Stimulated activated CD8-positive, alpha-beta memory T cell treated with anti-CD3 and anti-CD28 coated beads, Interleukin-4, amount 100 ng/mL, for 48 hours (primary cell): Measurements from ENCODE around the gene BOK.
"Not testable (repeated sequence)": the region's sequence is repeated elsewhere in the genome, so short reads cannot be mapped to it uniquely, and the experiment has no call there.

Experiments used
- DNase-seq: peaks from one replicate; pipeline ENCODE4 v3.0.0-alpha.2; 2020

The BOK gene

GRCh38 chr2:241574911-241575623 is 16.5 kb downstream of the BOK start:
- no peak for DNase-seq

- DNase-seq, result no peak
Measured at GRCh38 chr2:241575624-241576292, 17.2 kb downstream of the BOK start.

DNA sequence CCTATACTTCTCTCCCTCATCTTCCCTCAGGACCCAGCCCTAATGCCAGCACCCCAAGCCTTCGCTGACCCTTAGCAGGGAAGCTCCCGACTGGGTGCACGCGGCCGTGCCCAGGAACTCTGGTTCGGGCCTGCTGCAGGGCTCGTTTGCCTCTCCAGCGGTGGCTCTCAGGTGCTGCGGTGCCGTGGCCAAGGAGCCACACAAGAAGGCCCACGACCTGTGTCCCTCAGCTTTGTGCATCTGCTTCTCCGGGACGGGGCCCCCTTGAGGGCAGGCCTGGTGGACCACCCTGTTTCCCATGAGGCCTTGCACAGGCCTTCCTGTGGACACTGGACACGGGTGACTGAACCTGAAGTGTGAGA is 17.7 kb downstream of the BOK start:
- DNase-seq, result no peak

- DNase-seq, result no peak
Measured at GRCh38 chr2:241577413-241578122, 19.0 kb downstream of the BOK start.

DNA sequence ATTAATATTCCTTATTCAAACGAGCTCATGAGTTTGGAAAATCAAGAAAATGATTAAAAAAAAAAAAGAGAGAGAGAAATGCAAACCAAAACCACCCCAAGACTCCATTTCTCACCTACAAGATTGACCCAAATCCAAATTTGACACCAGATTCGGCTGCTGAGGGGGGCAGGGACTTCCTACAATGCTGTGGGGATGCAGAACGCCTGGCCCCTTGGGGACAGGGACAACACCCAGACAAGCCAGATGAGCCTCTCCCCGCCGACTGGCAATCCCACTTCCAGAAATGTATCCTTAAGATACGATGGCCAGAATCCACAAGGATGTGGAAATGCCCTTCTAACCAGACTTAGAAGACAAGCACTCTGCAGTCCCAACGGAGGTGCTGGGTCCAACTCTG is 20.7 kb downstream of the BOK start:
- DNase-seq, result no peak

DNA sequence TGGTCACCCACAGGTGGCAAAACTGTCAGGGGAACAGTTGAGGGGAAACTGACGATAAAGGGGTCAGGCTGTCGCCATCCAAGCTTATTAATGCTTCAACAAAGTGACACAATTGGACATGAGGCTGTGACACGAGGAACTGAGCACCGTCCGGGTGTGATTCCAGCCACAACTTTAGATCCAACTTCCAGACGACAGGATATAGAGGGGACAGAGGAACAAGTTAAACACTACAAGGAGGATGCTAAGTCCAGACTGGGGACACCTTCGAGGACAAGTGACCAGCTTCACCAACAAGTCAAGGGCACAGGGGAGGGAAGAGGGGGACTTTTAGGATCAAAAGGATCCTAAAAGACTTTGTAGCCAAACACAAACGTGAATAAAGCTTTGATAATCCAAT is 23.8 kb downstream of the BOK start:
- DNase-seq, result no peak

GRCh38 chr2:241582806-241583205 is 24.3 kb downstream of the BOK start:
- DNase-seq, result no peak

GRCh38 chr2:241584436-241584835 is 25.9 kb downstream of the BOK start:
- no peak for DNase-seq

DNA sequence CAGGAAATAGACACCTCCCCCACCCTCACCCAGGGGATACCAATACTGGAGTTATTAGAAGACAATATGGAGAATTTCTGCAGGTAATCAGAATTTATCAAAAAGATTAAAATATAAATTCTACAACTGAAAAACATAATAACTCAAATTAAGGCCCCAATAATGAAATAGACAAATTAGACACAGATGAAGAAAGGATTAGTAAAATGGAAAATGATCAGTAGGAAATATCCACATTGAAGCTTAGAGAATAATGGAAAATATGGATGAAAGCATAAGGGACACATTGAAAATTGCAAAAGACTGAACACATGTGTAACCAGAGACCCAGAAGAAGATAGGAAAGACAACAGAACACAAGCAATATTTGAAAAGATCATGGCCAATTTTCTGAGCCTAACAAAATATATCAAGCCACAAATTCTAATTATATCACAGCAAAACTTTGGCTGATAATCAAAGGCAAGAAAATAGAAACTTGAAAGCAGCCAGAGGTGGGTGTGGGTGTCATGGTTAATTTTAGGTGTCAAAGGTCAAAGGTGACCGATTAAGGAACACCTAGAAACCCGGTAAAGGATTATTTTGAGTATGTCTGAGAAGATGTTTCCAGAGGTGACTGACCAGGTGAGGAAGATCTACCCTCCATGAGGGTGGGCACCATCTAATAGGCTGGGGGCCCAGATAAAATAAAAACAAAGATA is 28.2 kb downstream of the BOK start:
- no peak for DNase-seq

- not testable (repeated sequence) for DNase-seq
Measured at GRCh38 chr2:241589863-241590262, 31.3 kb downstream of the BOK start.

DNA sequence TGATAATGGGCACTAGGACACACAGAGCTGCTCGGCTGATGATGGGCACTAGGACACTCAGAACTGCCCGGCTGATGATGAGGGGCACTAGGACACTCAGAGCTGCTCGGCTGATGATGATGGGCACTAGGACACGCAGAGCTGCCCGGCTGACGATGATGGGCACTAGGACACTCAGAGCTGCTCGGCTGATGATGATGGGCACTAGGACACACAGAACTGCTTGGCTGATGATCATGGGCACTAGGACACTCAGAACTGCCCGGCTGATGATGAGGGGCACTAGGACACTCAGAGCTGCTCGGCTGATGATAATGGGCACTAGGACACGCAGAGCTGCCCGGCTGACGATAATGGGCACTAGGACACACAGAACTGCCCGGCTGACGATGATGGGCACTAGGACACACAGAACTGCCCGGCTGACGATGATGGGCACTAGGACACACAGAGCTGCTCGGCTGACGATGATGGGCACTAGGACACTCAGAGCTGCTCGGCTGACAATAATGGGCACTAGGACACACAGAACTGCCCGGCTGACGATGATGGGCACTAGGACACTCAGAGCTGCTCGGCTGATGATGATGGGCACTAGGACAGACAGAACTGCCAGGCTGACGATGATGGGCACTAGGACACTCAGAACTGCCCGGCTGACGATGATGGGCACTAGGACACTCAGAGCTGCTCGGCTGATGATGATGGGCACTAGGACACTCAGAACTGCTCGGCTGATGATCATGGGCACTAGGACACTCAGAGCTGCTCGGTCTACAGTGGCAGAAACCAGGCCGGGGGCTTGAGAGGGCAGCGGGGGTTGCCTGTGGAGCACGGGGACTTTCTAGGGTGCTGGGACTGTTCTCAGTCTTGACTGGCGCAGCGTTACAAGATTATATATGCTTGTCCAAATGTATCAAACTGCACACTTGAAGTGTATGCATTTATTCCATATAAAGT is 32.2 kb downstream of the BOK start:
- not testable (repeated sequence) for DNase-seq

- DNase-seq, result no peak
Measured at GRCh38 chr2:241592126-241592845, 33.7 kb downstream of the BOK start.

DNA sequence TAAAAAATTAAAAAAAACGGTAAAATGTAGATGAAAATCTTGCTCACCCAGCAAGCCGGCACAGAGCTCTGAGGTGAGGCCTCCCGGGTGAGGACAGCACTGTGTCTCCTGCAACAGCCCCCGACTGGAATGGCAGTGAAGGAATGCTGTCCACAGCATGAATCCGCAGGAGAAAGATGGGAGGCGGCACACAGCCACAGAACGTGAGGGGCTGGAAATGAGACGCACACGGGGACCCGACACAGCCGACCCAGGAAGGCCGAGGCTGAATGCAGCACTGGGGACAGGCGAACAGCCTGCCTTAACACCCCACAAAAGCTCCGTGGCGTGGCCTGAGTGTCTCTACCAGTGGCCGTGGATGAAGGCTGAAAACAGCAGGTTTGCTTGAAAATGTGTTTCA is 34.7 kb downstream of the BOK start:
- DNase-seq, result no peak

- DNase-seq, result no peak
Measured at GRCh38 chr2:241595600-241596140, 37.1 kb downstream of the BOK start.

GRCh38 chr2:241597561-241597960 is 39.0 kb downstream of the BOK start:
- DNase-seq, result no peak

DNA sequence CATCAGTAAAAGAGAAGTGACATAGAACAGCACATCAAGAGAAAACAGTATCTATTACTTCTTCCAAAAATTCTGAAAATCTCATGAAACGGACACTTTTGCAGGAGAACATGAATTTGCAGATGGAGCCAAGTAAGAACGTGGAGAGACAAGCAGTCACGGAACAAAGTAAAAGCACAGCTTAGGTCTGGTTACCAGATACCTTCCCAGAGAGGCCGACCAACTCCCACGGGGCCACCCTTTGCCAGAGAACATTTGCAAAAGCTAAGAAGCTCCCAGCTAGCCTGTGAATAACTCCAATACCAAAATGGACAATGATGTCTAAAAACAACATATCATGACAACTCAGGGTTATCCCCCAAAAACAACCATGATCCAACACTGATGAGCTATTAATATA is 39.5 kb downstream of the BOK start:
- DNase-seq, result no peak

DNA sequence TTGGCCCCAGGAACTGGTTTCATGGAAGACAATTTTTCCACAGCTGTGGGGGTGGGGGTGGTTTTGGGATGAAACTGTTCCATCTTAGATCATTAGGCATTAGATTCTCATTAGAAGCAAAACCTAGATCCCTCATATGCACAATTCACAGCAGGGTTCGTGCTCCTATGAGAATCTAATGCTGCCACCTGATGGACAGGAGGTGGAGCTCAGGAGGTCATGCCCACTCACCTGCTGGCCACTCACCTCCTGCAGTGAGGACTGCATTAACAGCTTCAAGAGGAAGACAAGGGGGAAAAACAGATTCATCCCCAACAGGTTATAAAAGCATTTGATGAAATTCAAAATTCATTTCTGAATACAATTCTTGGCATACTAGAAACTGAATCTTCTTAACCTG is 39.9 kb downstream of the BOK start:
- no peak for DNase-seq

GRCh38 chr2:241599615-241600014 is 41.1 kb downstream of the BOK start:
- no peak for DNase-seq

DNA sequence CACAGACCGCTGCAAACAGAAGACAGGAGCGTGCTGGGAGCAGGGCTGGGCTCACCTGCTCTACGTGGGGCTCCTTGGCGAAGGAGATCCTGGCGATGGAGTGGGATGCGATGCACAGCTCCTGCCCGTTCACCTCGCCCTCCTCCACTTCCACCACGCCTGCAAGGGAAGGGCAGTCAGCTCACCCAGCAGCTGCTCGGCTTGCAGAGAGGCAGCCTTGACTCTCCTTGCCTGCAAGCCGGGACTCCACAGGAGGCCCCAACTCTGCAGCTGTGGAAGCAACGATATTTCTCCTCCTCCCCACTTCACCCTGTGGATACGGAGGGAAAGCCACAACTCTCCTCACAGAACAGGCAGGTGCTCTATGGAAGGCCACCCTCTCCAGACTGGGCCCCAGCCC is 43.3 kb downstream of the BOK start:
- no peak for DNase-seq

GRCh38 chr2:241602720-241603119 is 44.2 kb downstream of the BOK start:
- DNase-seq, result no peak

DNA sequence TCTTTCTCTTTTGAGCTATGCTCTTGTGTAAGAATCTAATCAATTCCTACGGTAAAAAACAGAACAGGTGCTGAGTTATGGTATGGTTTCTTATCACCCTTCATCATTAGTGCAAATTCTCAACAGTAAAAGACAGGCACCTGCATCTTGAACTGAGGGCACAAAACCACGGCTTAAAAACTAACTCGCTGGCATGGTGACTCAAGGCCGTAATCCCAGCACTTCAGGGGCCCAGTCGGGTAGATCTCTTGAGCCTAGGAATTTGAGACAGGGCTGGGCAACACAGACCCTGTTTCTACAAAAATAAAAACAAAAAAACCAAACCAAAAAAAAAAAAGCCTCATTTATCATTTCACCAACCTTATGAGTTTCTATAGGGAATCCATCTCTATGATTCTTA is 45.1 kb downstream of the BOK start:
- DNase-seq, result no peak
